GM12878 (cell line): ENCODE measurements around the gene STXBP4. TPM values are rescaled to one million over a fixed set of nuclear protein-coding genes. Genes with fewer than 3 reads are reported as not detected.

Source experiments
- DPF2 ChIP-seq: fragments of 450-650 bp; IDR thresholded peaks from 2 replicates; pipeline ENCODE4 v1.6.1; 2017; ENCODE audit warnings: mild to moderate bottlenecking
- EED ChIP-seq: sonication (generic); IDR thresholded peaks from 2 replicates; pipeline ENCODE4 v1.6.1; 2016; ENCODE audit warnings: antibody characterized with exemption, low read depth
- IKZF1 ChIP-seq: fragments of 450-650 bp; conservative IDR thresholded peaks from 2 replicates; pipeline ENCODE4 v1.6.1; 2017; ENCODE audit warnings: antibody characterized with exemption, mild to moderate bottlenecking
- JUND ChIP-seq: IDR thresholded peaks from 2 replicates; pipeline ENCODE4 v1.6.1; 2012; ENCODE audit warnings: low read depth, mild to moderate bottlenecking, low read length, improper control_type of control experiment, moderate library complexity
- NFIC ChIP-seq: IDR thresholded peaks from 2 replicates; pipeline ENCODE4 v1.6.1; 2012; ENCODE audit warnings: low read depth, mild to moderate bottlenecking, inconsistent platforms, low read length, moderate library complexity
- PAX5 ChIP-seq: IDR thresholded peaks from 2 replicates; pipeline ENCODE4 v1.6.1; 2011; ENCODE audit warnings: low read depth, low read length, borderline replicate concordance
- SMAD1 ChIP-seq: fragments of 450-650 bp; IDR thresholded peaks from 2 replicates; pipeline ENCODE4 v1.6.1; 2018; ENCODE audit warnings: mild to moderate bottlenecking, low read depth; ENCODE audit not compliant: partially characterized antibody
- SRF ChIP-seq, 2 experiments: IDR thresholded peaks; 2 replicates each; pipeline ENCODE4 v1.6.1; 2011; ENCODE audit warnings: low read depth in 2 of 2, low read length in 2 of 2, mild to moderate bottlenecking in 1 of 2, moderate library complexity in 1 of 2
- TCF3 ChIP-seq: IDR thresholded peaks from 2 replicates; pipeline ENCODE4 v1.6.1; 2012; ENCODE audit warnings: low read depth, mild to moderate bottlenecking, low read length, borderline replicate concordance; ENCODE audit not compliant: insufficient read depth
- ZSCAN29 ChIP-seq: fragments of 450-650 bp; IDR thresholded peaks from 2 replicates; pipeline ENCODE4 v1.6.1; 2017; ENCODE audit warnings: mild to moderate bottlenecking, moderate library complexity
- polyA plus RNA-seq, 11 experiments: library from polyadenylated mRNA; depleted of rRNA in 4 of 11; unstranded in 6 of 11; stranded (reverse) in 5 of 11; fragments of >200 nt; fragmentation: Nextera tagmentation in 4 of 11; fragmentation: Illumina TruSeq in 1 of 11; extraction: Ambion mirVana in 4 of 11; extraction: Trizol in 1 of 11; gene quantifications; 1 replicate in 1 of 11; 2 replicates in 10 of 11; pipeline versions ENCODE4 v1.2.1 to v1.2.3, GENCODE V29; 2011 to 2016; ENCODE audit warnings: inconsistent platforms in 2 of 11, missing spikeins in 2 of 11, low read depth in 1 of 11
- total RNA-seq, 4 experiments: library from RNA; depleted of rRNA in 3 of 4; stranded (reverse); fragments of >200 nt in 3 of 4; fragmentation: Illumina TruSeq in 1 of 4; extraction: Trizol in 1 of 4; gene quantifications; 2 replicates each; pipeline versions ENCODE4 v1.2.1 to v1.2.3, GENCODE V29; 2013 to 2021
- TF ChIP-seq, protein P1 (sequence below): IDR thresholded peaks from 2 replicates; pipeline ENCODE4 v1.6.1; 2012; ENCODE audit warnings: low read depth, low read length, improper control_type of control experiment
- TF ChIP-seq, protein P2 (sequence below): IDR thresholded peaks from 2 replicates; pipeline ENCODE4 v1.6.1; 2011; ENCODE audit warnings: borderline replicate concordance, low read depth, mild to moderate bottlenecking, moderate library complexity, low read length; ENCODE audit not compliant: insufficient read depth, poor library complexity, severe bottlenecking
- TF ChIP-seq, protein P3 (sequence below): IDR thresholded peaks from 2 replicates; pipeline ENCODE4 v1.6.1; 2012; ENCODE audit warnings: low read depth, low read length, improper control_type of control experiment
- TF ChIP-seq, protein P4 (sequence below), 3 experiments: IDR thresholded peaks in 2 of 3; conservative IDR thresholded peaks in 1 of 3; 2 replicates each; pipeline ENCODE4 v1.5.1; 2011; ENCODE audit warnings: low read depth in 3 of 3, low read length in 3 of 3, mild to moderate bottlenecking in 3 of 3, control low read depth in 2 of 3, moderate library complexity in 2 of 3, inconsistent platforms in 1 of 3, mixed read lengths in 1 of 3; ENCODE audit not compliant: control insufficient read depth in 2 of 3, insufficient read depth in 1 of 3; ENCODE audit errors: extremely low read depth in 1 of 3
- TF ChIP-seq, protein P5 (sequence below): fragments of 150-350 bp; IDR thresholded peaks from 2 replicates; pipeline ENCODE4 v1.6.1; 2016; ENCODE audit warnings: low read depth, low read length

Gene STXBP4
- total and polyA plus RNA-seq, 10 of the 15 experiments (the other 5 are each of a cell fraction or from before 2014, with no cell fraction given) = 4.3 to 11.0 (median 6.7) TPM

DNA sequence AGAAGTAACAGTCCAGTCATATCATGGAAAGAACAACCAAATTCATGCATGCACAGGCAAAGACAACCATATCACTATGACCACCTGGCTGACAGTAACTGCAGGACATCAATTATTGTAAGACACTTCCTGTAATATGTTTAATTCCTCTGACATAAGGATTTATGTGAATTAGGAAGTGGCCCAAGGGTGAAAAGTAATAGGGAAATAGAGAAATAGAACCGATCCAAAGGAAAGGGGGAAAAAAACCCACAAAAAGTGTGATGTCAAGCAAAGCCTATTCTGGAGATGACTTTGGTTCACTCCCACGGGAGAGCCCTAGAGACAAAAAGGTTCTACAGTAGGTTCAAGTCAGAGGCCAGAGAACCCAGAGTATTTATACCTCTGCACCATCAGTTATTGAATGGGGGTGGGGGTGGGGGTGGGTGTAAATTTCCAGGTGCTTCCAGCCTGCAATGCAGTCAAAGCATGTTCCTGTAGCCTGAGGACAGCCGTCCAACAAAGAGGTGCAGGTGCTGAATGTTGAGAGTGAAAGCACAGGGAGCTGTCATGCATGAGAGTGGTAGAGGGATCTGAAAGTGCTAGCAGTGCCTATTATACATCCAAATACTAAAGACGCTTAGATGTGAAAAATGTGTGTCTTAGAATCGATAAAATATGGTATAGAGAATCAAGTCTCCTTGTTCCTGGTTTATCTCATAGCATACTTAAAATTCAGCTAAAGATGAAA, 200.6 kb downstream of the STXBP4 start (continued):
- TF ChIP-seq, protein P1, sequence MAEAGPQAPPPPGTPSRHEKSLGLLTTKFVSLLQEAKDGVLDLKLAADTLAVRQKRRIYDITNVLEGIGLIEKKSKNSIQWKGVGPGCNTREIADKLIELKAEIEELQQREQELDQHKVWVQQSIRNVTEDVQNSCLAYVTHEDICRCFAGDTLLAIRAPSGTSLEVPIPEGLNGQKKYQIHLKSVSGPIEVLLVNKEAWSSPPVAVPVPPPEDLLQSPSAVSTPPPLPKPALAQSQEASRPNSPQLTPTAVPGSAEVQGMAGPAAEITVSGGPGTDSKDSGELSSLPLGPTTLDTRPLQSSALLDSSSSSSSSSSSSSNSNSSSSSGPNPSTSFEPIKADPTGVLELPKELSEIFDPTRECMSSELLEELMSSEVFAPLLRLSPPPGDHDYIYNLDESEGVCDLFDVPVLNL = no peak
- TF ChIP-seq DPF2 (peak; percentile 67), IKZF1 (peak; percentile 52), SRF (IDR thresholded peaks at IDR 0.05; ENCODE audit: low read depth in 2 of 2, low read length in 2 of 2) (no peak), NFIC (peak; percentile 83), TCF3 (peak; percentile 38; the same call in 1 of the 2 replicates), EED (peak; percentile 84), JUND (no peak), ZSCAN29 (no peak), PAX5 (peak; percentile 20; the same call in 1 of the 2 replicates), SMAD1 (no peak)
- TF ChIP-seq, protein P2, sequence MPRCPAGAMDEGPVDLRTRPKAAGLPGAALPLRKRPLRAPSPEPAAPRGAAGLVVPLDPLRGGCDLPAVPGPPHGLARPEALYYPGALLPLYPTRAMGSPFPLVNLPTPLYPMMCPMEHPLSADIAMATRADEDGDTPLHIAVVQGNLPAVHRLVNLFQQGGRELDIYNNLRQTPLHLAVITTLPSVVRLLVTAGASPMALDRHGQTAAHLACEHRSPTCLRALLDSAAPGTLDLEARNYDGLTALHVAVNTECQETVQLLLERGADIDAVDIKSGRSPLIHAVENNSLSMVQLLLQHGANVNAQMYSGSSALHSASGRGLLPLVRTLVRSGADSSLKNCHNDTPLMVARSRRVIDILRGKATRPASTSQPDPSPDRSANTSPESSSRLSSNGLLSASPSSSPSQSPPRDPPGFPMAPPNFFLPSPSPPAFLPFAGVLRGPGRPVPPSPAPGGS = no peak
- TF ChIP-seq, protein P3, sequence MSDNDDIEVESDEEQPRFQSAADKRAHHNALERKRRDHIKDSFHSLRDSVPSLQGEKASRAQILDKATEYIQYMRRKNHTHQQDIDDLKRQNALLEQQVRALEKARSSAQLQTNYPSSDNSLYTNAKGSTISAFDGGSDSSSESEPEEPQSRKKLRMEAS = no peak
- TF ChIP-seq, protein P4, sequence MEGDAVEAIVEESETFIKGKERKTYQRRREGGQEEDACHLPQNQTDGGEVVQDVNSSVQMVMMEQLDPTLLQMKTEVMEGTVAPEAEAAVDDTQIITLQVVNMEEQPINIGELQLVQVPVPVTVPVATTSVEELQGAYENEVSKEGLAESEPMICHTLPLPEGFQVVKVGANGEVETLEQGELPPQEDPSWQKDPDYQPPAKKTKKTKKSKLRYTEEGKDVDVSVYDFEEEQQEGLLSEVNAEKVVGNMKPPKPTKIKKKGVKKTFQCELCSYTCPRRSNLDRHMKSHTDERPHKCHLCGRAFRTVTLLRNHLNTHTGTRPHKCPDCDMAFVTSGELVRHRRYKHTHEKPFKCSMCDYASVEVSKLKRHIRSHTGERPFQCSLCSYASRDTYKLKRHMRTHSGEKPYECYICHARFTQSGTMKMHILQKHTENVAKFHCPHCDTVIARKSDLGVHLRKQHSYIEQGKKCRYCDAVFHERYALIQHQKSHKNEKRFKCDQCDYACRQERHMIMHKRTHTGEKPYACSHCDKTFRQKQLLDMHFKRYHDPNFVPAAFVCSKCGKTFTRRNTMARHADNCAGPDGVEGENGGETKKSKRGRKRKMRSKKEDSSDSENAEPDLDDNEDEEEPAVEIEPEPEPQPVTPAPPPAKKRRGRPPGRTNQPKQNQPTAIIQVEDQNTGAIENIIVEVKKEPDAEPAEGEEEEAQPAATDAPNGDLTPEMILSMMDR (IDR thresholded peaks at IDR 0.05 in 2 of 3, conservative IDR thresholded peaks at IDR 0.05 in 1 of 3; ENCODE audit: control insufficient read depth in 2 of 3, extremely low read depth in 1 of 3, insufficient read depth in 1 of 3, low read depth in 3 of 3, low read length in 3 of 3) = no peak
- TF ChIP-seq, protein P5, sequence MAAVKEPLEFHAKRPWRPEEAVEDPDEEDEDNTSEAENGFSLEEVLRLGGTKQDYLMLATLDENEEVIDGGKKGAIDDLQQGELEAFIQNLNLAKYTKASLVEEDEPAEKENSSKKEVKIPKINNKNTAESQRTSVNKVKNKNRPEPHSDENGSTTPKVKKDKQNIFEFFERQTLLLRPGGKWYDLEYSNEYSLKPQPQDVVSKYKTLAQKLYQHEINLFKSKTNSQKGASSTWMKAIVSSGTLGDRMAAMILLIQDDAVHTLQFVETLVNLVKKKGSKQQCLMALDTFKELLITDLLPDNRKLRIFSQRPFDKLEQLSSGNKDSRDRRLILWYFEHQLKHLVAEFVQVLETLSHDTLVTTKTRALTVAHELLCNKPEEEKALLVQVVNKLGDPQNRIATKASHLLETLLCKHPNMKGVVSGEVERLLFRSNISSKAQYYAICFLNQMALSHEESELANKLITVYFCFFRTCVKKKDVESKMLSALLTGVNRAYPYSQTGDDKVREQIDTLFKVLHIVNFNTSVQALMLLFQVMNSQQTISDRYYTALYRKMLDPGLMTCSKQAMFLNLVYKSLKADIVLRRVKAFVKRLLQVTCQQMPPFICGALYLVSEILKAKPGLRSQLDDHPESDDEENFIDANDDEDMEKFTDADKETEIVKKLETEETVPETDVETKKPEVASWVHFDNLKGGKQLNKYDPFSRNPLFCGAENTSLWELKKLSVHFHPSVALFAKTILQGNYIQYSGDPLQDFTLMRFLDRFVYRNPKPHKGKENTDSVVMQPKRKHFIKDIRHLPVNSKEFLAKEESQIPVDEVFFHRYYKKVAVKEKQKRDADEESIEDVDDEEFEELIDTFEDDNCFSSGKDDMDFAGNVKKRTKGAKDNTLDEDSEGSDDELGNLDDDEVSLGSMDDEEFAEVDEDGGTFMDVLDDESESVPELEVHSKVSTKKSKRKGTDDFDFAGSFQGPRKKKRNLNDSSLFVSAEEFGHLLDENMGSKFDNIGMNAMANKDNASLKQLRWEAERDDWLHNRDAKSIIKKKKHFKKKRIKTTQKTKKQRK = no peak
